ENCODE data around the gene EVI5.
A peak's percentile ranks its signal among the peaks of the same experiment; 100 is the strongest.

The EVI5 gene

GRCh38 chr1:92485381-92486250, 299.3 kb downstream of the EVI5 start:
- peak overlapping the region; percentile 53 for H3K4me3 ChIP-seq (replicated peaks; ENCODE audit: low read depth, low read length)
- no peak for DNase-seq (ENCODE audit: low read depth)
- TF ChIP-seq CTCF (IDR thresholded peaks at IDR 0.05; ENCODE audit: low read length, missing control alignments), result peak; percentile 19

GRCh38 chr1:92484472-92485380, 300.2 kb downstream of the EVI5 start:
- DNase-seq (ENCODE audit: low read depth), result no peak
- TF ChIP-seq CTCF (IDR thresholded peaks at IDR 0.05; ENCODE audit: low read length, missing control alignments), result no peak
- peak overlapping the region; percentile 53 for H3K4me3 ChIP-seq (replicated peaks; ENCODE audit: low read depth, low read length)

- DNase-seq (ENCODE audit: low read depth), result no peak
- H3K4me3 ChIP-seq (replicated peaks; ENCODE audit: low read depth, low read length), result peak overlapping the region; percentile 33
Measured at GRCh38 chr1:92483610-92484471, 301.1 kb downstream of the EVI5 start.

GRCh38 chr1:92482665-92483609, 302.0 kb downstream of the EVI5 start:
- no peak for TF ChIP-seq CTCF (IDR thresholded peaks at IDR 0.05; ENCODE audit: low read length, missing control alignments)
- peak overlapping the region; percentile 23 for H3K4me3 ChIP-seq (replicated peaks; ENCODE audit: low read depth, low read length)
- DNase-seq (ENCODE audit: low read depth), result no peak

More at GRCh38 chr1:92483610-92484471, 301.1 kb downstream of the EVI5 start:
- no peak for TF ChIP-seq CTCF (IDR thresholded peaks at IDR 0.05; ENCODE audit: low read length, missing control alignments)

GRCh38 chr1:92481971-92482664, 302.8 kb downstream of the EVI5 start:
- no peak for TF ChIP-seq CTCF (IDR thresholded peaks at IDR 0.05; ENCODE audit: low read length, missing control alignments)
- H3K4me3 ChIP-seq (replicated peaks; ENCODE audit: low read depth, low read length), result peak overlapping the region; percentile 23
- no peak for DNase-seq (ENCODE audit: low read depth)

All from fibroblast of pulmonary artery (primary cell).